GM12891 (cell line): ENCODE data around the gene TMEM131.

Experiments
- DNase-seq: peaks from one replicate; pipeline ENCODE4 v3.0.0; 2011; ENCODE audit warnings: low spot score; ENCODE audit not compliant: insufficient read length
- FAIRE-seq: peaks from 2 replicates; lab custom pipeline; 2011; peaks lifted over from hg19 to GRCh38; lab: Jason Lieb, UNC
- PAX5 ChIP-seq: IDR thresholded peaks from 2 replicates; pipeline ENCODE4 v1.6.1; 2011; ENCODE audit warnings: low read length, moderate library complexity, mild to moderate bottlenecking; ENCODE audit not compliant: insufficient read depth, severe bottlenecking
- POLR2A ChIP-seq: IDR thresholded peaks from 2 replicates; pipeline ENCODE4 v1.6.1; 2011; ENCODE audit warnings: low read depth, low read length, control low read depth
- POLR2AphosphoS5 ChIP-seq: IDR thresholded peaks from 2 replicates; pipeline ENCODE4 v1.6.1; 2011; ENCODE audit warnings: low read depth, low read length, control low read depth
- POU2F2 ChIP-seq: IDR thresholded peaks from 2 replicates; pipeline ENCODE4 v1.6.1; 2011; ENCODE audit warnings: low read depth, mild to moderate bottlenecking, control low read depth, low read length, moderate library complexity
- SPI1 ChIP-seq: IDR thresholded peaks from 2 replicates; pipeline ENCODE4 v1.6.1; 2011; ENCODE audit warnings: low read depth, low read length, control low read depth
- TAF1 ChIP-seq: IDR thresholded peaks from 2 replicates; pipeline ENCODE4 v1.6.1; 2011; ENCODE audit warnings: low read depth, low read length, control low read depth

The TMEM131 gene

GRCh38 chr2:98020992-98021713 lies 25.4 kb upstream of the TMEM131 start:
- DNase-seq (no peak), FAIRE-seq (no peak)
- TF ChIP-seq TAF1 (no peak), SPI1 (no peak), POLR2A (no peak), PAX5 (no peak), POU2F2 (no peak), POLR2AphosphoS5 (no peak)

GRCh38 chr2:98020516-98020915 lies 24.8 kb upstream of the TMEM131 start:
- DNase-seq (no peak), FAIRE-seq (peak; percentile 78)
- TF ChIP-seq POU2F2 (no peak), SPI1 (no peak), TAF1 (no peak), POLR2A (no peak)

- TF ChIP-seq PAX5 (no peak), POLR2A (no peak), SPI1 (no peak), TAF1 (no peak), POLR2AphosphoS5 (no peak), POU2F2 (no peak)
- no peak for FAIRE-seq
- no peak for DNase-seq
These were observed 21.3 kb upstream of the TMEM131 start for GRCh38 chr2:98016908-98017670.

GRCh38 chr2:98015671-98016070 lies 19.9 kb upstream of the TMEM131 start:
- peak; percentile 6; the same call in 1 of the 2 replicates for TF ChIP-seq SPI1
- TF ChIP-seq POLR2AphosphoS5: no peak
- DNase-seq (no peak), FAIRE-seq (no peak)

- no peak for TF ChIP-seq POU2F2
- TF ChIP-seq SPI1: no peak
- TF ChIP-seq TAF1: no peak
- no peak for TF ChIP-seq POLR2A
- no peak for TF ChIP-seq POLR2AphosphoS5
- no peak for TF ChIP-seq PAX5
- FAIRE-seq (no peak), DNase-seq (no peak)
These were observed 18.6 kb upstream of the TMEM131 start for GRCh38 chr2:98014379-98014778.

GRCh38 chr2:98013407-98014042 lies 17.8 kb upstream of the TMEM131 start:
- TF ChIP-seq TAF1 (no peak), POLR2AphosphoS5 (0 out of 2 replicates have a peak, but pooled peaks have one; percentile 37), POU2F2 (0 out of 2 replicates have a peak, but pooled peaks have one; percentile 9), SPI1 (no peak), POLR2A (0 out of 2 replicates have a peak, but pooled peaks have one; percentile 35), PAX5 (no peak)
- DNase-seq (no peak), FAIRE-seq (peak; percentile 80)

- peak; percentile 87 for FAIRE-seq
- TF ChIP-seq SPI1: peak; percentile 99
- TF ChIP-seq POLR2A: 0 out of 2 replicates have a peak, but pooled peaks have one; percentile 44
- TF ChIP-seq POU2F2: no peak; the same call in 1 of the 2 replicates
- peak; percentile 20 for DNase-seq
These were observed 16.8 kb upstream of the TMEM131 start for GRCh38 chr2:98012561-98012991.

- TF ChIP-seq SPI1 (no peak), POLR2A (no peak), POU2F2 (no peak), POLR2AphosphoS5 (no peak), PAX5 (no peak), TAF1 (no peak)
- FAIRE-seq (peak; percentile 82), DNase-seq (no peak)
These were observed 14.4 kb upstream of the TMEM131 start for GRCh38 chr2:98009887-98010760.
